Kidney (tissue), 14 donors: Measurements from ENCODE around the gene LCN6. TPM values are rescaled to one million over a fixed set of nuclear protein-coding genes. Genes with fewer than 3 reads are reported as not detected.

Source experiments
- DNase-seq, 5 donors: peaks; one replicate each; pipeline ENCODE4 v3.0.0-alpha.2; 2013 to 2020
- FAIRE-seq: peaks from 2 replicates; lab custom pipeline; 2012; peaks lifted over from hg19 to GRCh38; lab: Jason Lieb, UNC
- H3K27ac ChIP-seq, 2 donors: one replicate each; pipeline ENCODE4 v1.7.0; 2013; ENCODE audit warnings: low read depth in 2 of 2, low read length in 2 of 2, inconsistent platforms in 1 of 2
- H3K27me3 ChIP-seq: one replicate; pipeline ENCODE4 v1.7.1; 2013; ENCODE audit warnings: low read length, inconsistent platforms; ENCODE audit not compliant: control insufficient read depth, insufficient read depth
- H3K36me3 ChIP-seq, 3 donors: one replicate each; pipeline versions ENCODE4 v1.7.0 to v1.7.1; 2013; ENCODE audit warnings: low read length in 3 of 3, control low read depth in 1 of 3, inconsistent platforms in 1 of 3; ENCODE audit not compliant: insufficient read depth in 3 of 3, control insufficient read depth in 2 of 3
- H3K4me1 ChIP-seq, 3 donors: one replicate each; pipeline versions ENCODE4 v1.7.0 to v1.7.1; 2013; ENCODE audit warnings: low read length in 3 of 3, inconsistent platforms in 1 of 3, low read depth in 1 of 3; ENCODE audit not compliant: control insufficient read depth in 2 of 3, insufficient read depth in 2 of 3
- H3K4me3 ChIP-seq, 3 donors: one replicate each; pipeline versions ENCODE4 v1.7.0 to v1.8.1; 2013; ENCODE audit warnings: low read length in 3 of 3, control low read depth in 1 of 3, inconsistent platforms in 1 of 3
- H3K9ac ChIP-seq, 3 donors: one replicate each; pipeline versions ENCODE4 v1.7.0 to v1.7.1; 2013; ENCODE audit warnings: low read length in 3 of 3, control low read depth in 1 of 3, inconsistent platforms in 1 of 3
- H3K9me3 ChIP-seq, 3 donors: one replicate each; pipeline versions ENCODE4 v1.7.0 to v1.7.1; 2013; ENCODE audit warnings: low read length in 3 of 3, control low read depth in 1 of 3, inconsistent platforms in 1 of 3; ENCODE audit not compliant: control insufficient read depth in 2 of 3, insufficient read depth in 1 of 3
- intact Hi-C: fragments of 100-400 bp; cut with DNase I; formaldehyde crosslinking; loops from one replicate; pipeline ENCODE4 v1.11.1; 2022
- polyA plus RNA-seq: library from polyadenylated mRNA; stranded (reverse); fragments of 350-450 nt; fragmentation: Illumina TruSeq; extraction: RNeasy Lipid Tissue Mini Kit (QIAGEN cat#74804); gene quantifications from one replicate; pipeline ENCODE4 v1.2.3, GENCODE V29; 2014; ENCODE audit warnings: low read depth, low replicate concordance; ENCODE audit not compliant: insufficient read depth
- total RNA-seq: library from RNA; stranded (reverse); fragmentation: NEBNext Ultra II Directional; extraction: Animal tissue kit (Norgen Biotek cat#: 25700); gene quantifications from one replicate; pipeline ENCODE4 v1.2.1, GENCODE V29; 2021
- TF ChIP-seq, protein P1 (sequence below): IDR thresholded peaks from 3 replicates; pipeline ENCODE4 v1.5.1; 2012; ENCODE audit warnings: mild to moderate bottlenecking, moderate library complexity, borderline replicate concordance; ENCODE audit not compliant: insufficient read depth; ENCODE audit errors: extremely low read depth
- donor health status: control.
- donor health status: control.
- donor health status: control.
- donor health status: control.
- donor health status: control.
- donor health status: DM: yes; HTN: yes; CAD: no.
- donor health status: Normal renal cell carcinoma (clear cell type).

Gene LCN6
- total and polyA plus RNA-seq, 2 donors from 2014 or later = 16.0 TPM; not detected in 1

GRCh38 chr9:136750526-136750925 is 2.2 kb upstream of the LCN6 start:
- Histone ChIP-seq H3K36me3 (no peaks in the 10 kb centered on the region), H3K27ac (no peak overlapping the region), H3K27me3 (no peaks in the 10 kb centered on the region), H3K4me1 (no peaks in the 10 kb centered on the region), H3K9me3 (peaks cover 0 to 11% (median 0%) of the 10 kb centered on the region in 3 donors), H3K9ac (no peak overlapping the region), H3K4me3 (no peak overlapping the region)
- intact Hi-C loops = no loop called here
- FAIRE-seq = no peak
- DNase-seq = no peak
- TF ChIP-seq, protein P1, sequence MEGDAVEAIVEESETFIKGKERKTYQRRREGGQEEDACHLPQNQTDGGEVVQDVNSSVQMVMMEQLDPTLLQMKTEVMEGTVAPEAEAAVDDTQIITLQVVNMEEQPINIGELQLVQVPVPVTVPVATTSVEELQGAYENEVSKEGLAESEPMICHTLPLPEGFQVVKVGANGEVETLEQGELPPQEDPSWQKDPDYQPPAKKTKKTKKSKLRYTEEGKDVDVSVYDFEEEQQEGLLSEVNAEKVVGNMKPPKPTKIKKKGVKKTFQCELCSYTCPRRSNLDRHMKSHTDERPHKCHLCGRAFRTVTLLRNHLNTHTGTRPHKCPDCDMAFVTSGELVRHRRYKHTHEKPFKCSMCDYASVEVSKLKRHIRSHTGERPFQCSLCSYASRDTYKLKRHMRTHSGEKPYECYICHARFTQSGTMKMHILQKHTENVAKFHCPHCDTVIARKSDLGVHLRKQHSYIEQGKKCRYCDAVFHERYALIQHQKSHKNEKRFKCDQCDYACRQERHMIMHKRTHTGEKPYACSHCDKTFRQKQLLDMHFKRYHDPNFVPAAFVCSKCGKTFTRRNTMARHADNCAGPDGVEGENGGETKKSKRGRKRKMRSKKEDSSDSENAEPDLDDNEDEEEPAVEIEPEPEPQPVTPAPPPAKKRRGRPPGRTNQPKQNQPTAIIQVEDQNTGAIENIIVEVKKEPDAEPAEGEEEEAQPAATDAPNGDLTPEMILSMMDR = no peak

GRCh38 chr9:136748666-136749611 is 614 bp upstream of the LCN6 start:
- DNase-seq (no peak), FAIRE-seq (no peak)
- Histone ChIP-seq H3K9ac (no peak overlapping the region), H3K27me3 (no peaks in the 10 kb centered on the region), H3K9me3 (peaks cover 0 to 11% (median 0%) of the 10 kb centered on the region in 3 donors), H3K36me3 (no peaks in the 10 kb centered on the region), H3K27ac (no peak overlapping the region), H3K4me3 (no peak overlapping the region), H3K4me1 (no peaks in the 10 kb centered on the region)
- TF ChIP-seq, protein P1 = no peak
- intact Hi-C loops = no loop called here

DNA sequence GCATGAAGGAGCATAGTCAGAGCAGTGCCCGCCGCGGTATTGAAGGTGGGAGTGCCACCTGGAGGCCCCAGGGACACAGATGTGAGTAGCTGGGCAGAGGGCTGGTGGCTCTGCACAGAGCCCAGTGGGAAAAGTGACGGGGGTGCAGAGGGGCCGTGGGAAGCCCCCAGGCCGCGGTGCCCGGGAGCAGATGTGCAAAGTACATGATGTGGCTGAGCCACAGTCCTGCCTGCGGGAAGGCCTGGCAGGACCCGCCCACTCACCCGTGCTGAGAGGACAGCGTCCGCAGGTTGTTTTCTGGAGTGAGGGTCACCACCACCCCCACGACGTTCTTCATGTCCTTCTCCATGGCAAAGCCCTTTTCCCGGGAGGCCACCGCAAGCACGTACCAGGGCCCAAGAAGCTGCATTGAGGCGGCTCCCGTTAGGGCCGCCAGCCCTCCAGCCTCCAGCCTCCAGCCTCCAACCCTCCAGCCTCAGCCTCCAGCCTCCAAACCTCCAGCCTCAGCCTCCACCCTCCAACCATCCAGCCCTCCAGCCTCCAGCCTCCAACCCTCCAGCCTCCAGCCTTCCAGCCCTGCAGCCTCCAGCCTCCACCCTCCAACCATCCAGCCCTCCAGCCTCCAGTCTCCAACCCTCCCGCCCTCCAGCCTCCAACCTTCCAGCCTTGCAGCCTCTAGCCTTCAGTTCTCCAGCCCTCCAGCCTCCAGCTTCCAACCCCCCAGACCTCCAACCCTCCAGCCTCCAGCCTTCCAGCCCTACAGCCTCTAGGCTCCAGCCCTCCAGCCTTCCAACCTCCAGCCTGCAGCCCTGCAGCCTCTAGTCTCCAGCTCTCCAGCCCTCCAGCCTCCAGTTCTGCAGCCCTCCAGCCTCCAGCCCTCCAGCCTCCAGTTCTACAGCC is 914 bp downstream of the LCN6 start:
- H3K4me1 ChIP-seq = peaks cover 0 to 2% (median 0%) of the 10 kb centered on the region in 3 donors

More for the DNA sequence above, 914 bp downstream of the LCN6 start:
- Histone ChIP-seq H3K9ac (no peak overlapping the region), H3K27me3 (no peaks in the 10 kb centered on the region), H3K9me3 (peaks cover 0 to 11% (median 0%) of the 10 kb centered on the region in 3 donors), H3K36me3 (no peaks in the 10 kb centered on the region), H3K4me3 (no peak overlapping the region), H3K27ac (no peak overlapping the region)
- FAIRE-seq = no peak
- intact Hi-C loops = no loop called here
- no peak for DNase-seq
- TF ChIP-seq, protein P1 = no peak
